ENCODE measurements around the gene GOLGA6L7.
A peak's percentile ranks its signal among the peaks of the same experiment; 100 is the strongest.
"Not testable (repeated sequence)": the region's sequence is repeated elsewhere in the genome, so short reads cannot be mapped to it uniquely, and the experiment has no call there.

Gene GOLGA6L7, protein sequence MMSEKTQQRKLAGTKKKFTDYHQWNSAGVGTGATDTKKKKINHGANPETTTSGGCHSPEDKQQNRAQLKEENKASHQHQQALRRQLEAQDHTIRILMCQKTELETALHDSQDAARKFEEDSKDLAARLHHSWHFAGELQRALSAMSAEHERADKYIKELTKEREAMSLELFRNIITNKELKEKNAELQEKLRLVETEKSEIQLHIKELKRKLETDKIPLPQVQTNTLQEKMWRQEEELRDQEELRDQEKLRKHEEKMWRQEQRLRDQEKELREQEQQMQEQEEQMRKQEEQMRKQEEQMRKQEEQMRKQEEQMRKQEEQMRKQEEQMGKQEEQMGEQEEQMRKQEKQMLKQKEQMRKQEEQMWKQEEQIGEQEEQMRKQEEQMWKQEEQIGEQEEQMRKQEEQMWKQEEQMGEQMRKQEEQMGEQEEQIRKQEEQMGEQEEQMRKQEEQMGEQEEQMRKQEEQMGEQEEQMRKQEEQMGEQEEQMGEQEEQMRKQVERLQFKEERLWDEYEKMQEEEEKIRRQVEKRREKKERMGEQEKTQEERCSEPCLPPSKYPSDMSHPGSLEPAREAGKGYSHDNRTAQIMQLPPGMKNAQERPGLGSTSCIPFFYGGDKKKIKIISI

DNA sequence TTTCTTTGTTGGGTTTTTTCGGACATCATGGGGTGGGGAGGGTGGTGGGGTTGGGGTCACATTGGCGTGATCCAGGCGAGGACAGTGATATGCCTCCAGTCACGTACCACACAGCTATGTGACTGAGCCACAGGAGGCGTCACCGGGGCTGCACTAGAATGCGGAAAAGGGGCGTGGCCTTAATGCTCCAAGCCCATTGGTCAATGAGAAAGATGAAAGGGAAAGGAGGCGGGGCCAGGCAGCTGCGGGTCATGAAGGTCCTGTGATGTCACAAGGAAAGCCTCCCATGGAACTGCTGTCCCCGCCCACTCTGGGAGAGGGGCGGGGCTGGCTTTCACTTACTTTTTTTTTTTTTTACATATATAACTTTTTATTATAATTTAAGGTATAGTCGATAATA is at the start of gene GOLGA6L7:
Gene GOLGA6L7 (minus strand): TSS at position 124 of the 400 bp plus-strand sequence. CDS start 95 bp downstream, at position 29.
- peak; percentile 46 for DNase-seq

DNA sequence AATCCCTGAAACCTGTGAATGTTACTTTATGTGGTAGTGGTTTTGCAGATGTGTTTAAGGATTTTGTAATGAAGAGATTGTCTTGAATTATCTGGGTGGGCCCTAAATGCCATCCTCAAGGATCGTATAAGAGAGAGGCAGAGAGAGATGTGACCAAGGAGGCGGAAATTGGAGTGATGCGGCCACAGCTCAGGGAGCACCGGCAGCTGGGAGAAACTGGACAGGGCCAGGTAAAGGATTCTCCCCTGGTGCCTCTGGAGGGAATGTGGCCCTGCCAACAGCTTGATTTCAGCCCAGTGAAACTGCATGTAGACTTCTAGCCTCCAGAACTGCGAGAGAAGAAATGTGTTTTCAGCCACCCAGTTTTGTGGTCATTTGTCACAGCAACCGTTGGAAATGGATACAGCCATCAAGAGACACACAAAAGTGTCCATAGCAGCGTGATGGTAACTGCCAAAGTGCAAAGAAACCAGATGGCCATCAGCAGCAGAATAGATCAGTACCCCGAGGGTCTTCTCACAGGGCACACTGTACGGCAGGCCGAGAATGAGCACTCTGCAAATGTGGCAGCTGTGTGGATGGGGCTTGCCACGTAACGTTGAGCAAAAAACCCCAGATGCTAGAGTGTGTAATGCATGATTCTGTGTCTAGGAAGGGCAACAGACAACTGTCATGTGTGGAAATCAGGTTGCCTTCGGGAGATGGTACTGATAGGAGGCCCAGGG is 49.6 kb upstream of the GOLGA6L7 start:
- DNase-seq = no peak

DNA sequence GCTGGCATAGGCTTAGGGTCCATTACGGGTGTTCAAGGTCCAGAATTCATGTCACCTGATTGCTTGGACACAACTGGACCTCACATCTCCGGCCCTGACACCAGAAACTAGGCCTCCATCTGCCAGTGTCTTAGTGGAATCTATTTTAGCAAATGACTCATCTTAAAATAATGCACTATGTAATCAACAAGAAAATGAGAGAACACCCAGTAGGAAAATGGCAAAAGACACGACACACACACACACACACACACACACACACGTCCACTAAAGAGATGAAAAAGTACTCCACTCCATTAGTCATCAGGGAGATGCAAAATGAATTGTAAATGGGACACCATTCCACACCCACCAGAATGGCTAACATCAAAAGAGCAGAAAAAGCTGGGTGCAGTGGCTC is 48.5 kb upstream of the GOLGA6L7 start:
- no peak for DNase-seq

DNA sequence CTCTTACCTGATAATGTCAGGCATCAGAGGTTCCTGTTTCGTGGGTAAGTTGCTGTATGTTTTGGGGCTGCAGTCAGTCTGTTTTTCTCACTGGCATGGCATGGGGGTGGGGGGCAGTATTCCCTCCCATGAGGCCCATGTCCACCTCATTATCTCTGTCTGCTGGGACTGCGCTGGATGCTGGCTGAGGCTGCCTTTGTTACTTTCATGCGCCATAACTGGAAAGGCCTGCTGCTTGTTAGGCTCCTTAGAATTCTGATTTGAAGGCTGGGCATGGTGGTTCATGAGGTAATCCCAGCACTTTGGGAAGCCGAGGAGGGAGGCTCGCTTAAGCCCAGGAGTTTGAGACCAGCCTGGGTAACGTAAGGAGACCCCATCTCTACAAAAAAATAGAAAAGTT is 47.1 kb upstream of the GOLGA6L7 start:
- DNase-seq = no peak

DNA sequence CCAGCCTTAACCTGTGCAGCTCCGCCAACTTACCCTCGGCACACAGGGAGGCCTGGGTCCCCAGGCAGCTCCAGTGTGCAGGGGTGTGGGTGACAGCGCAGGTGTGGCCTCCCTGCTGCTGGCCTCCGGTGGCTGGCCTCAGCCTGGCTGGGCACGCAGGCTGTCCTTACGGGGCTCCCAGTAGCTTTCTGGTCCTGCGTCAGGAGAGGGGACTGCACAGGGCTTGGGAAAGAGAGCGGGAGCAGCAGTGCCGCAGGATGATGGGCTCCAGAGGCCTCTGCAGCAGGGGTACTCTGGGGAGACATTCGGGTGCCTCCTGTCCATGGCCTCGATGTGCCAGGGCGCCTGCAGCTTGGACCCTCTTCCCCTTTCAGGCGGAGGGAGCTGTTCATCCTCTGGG is 46.7 kb upstream of the GOLGA6L7 start:
- no peak for DNase-seq

DNA sequence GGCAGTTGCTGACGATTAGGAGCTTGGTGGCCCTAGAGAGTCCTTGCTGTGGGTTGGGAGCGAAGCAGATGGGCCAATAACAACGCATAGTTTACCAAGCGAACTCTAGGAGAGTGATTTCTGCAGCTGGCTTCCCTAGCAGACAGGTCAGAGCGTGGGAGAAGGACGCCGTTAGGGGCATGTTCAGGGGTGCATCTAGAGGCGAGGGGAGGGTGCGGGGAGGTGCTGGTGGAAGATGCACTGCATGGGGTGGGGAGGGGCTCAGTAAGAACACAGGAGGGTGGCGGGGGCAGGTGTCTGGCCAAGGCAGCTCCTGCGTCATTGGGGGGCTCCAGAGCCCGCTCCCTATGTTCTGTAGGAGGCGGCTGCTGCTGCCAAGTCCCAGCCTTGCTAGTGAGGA is 46.2 kb upstream of the GOLGA6L7 start:
- no peak for DNase-seq

DNA sequence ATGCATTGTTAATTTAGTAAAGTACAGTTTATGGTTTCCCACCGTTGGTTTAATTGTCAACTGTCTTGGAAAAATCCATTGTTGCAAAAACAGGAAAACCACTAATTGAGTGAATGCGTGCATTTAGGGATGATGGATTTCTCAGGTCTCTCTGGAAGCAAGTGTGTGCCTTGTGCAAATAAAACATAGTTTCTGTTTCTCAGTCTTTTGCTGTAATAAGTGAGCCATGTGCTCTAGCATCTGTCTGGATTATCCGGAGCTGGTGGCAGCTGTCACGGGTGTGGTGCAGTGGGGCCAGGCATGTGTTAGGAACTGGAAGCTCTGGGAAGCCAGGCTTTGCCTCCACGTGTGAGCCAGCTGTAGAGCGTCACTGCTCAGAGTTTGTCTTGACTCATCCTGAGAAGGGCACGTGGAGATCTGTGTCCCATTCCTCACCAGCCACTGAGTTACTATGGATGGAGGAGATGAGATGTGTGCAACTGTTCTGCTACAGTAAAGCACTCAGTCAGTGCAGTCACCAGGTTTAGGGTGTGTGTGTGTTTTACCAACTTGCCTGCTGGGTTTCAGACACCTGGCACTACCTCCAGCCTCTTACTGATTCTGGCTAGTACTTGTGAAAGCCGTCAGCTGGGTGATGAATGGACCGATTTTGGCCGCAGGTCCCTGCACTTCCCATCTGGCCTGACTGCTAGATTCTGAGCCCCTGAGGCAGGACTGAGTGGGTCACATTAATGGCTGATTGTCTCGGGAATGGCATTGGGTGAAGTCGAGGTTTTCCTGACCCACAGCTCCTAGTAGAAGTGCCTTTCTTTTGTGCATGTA is 44.6 kb upstream of the GOLGA6L7 start:
- DNase-seq = no peak

DNA sequence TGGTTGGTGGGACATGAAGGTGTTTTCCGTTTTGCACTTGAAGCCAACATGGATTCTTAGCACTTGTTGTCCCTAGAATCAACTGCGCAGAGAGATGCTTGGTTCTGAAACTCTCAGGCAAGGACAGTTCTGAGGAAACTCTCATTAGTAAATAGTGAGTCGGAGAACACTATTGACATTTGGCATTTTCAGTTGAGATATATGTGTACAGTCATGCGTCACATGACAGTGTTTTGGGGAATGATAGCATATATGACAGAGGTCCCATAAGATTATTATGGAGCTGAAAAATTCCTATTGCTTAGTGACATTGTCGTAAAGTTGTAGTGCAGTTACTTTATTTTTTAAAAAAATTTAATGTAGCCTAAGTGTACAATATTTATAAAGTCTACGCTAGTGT is 43.1 kb upstream of the GOLGA6L7 start:
- DNase-seq = no peak

DNA sequence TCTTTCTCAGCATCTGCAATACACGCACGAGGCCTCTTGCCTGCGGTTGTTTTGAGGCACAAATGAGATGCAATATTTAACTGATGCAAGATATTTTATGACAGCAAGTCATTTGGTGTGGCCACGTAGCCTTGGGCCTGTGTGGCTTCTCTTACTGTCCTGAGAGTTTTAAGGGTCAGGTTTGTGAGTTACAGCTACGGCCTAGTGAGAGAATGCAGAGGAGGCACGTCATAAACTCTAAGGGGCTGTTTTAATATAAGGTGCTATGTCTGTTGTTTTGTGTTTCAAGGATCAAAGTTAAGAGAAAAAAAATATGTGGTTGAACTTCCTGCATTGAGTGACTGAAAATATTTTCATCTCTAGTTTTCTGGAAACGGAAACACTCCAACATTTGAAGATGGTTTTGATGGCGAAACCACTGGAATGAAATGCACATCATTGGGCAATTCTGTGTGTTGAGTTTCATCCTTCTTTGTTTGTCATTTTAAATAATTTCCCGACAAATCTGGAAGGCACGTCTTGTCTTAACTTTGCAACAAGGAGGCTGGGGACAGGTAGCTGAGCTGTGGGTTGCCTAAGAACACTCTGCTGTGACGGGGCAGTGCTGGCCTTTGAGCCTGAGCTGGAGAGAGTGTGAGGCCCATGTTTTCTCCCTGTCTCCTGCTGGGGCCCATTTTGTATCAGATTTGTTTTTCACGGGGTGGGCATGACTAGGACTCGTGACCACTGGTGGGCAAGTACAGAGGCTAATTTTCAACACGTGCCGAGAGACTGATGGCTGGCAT is 42.5 kb upstream of the GOLGA6L7 start:
- no peak for DNase-seq

DNA sequence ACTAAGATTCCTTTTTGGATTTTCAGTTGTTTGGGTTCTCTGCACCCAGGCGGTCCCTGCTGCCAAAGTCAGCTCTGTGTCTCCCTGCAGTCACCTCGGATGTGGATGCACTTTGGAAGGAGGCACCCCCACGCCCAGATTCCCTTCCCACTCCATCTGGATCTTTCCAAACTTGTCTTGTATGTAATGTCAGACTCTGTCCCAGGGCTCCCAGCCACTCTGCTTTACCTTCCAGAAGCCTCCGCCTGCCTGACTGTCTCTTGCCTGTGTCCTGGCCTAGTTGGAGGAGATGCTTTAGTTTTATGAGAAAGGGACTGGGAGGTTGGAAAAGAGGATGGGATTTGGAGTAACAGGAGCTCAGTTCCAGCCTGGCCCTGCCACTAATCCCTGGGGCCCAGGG is 41.8 kb upstream of the GOLGA6L7 start:
- DNase-seq = not testable (repeated sequence)

DNA sequence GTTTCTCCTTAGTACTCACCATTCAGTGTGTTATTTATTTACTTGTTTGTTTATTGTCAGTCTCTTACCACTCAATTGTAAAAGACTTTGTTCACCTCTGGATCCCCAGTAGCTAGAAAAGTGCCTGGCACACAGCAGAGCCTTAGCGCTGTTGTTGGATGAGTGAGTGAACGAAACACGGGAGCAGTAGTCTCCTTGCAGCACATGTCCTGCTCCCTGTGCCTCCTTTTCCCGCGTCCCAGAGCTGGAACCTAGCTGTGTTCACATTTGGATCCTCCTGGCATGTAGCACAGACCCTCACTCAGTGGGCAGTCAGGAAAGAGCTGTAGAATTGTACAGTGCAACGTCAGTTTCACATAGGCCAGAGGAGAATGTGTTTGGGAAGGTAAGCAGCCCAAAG is 41.4 kb upstream of the GOLGA6L7 start:
- DNase-seq = not testable (repeated sequence)

DNA sequence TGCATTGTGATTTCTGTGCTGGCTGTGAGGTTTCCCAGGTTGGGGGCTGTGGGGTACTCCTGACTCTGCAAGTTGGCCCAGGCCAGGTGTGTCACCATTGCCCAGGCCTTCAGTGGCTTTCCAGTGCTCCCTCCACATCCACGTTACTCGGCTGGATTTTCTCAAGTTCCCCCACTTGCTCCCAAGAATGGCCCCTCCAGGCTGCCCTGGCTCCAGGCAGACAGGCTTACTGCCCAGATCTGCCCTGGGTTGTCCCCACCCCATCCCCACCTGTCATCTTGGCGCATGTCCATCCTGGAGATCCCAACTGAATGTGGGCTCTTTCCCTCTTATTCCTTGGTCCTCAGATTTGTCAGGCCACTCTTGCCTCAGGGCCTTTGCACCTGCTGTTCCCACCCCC is 40.9 kb upstream of the GOLGA6L7 start:
- DNase-seq = no peak

DNA sequence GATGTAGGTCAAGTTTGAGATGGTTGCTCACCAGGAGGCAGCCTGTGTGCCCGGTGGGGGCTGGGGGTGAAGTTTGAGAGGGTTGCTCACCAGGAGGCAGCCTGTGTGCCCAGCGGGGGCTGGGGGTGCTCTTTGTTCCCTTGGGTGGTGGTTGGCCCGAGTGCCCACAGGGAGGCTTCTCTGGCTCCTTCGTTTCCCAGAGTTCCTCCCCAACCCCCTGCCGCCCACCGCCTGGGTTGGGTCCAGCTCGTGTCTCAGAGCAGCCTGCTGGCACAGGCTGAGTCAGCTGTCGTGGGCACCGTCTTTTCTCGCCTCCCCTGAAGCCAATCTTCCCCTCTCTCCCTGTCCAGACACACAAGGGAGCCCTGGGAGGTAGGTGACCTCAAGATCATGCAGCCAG is 40.5 kb upstream of the GOLGA6L7 start:
- DNase-seq = no peak

DNA sequence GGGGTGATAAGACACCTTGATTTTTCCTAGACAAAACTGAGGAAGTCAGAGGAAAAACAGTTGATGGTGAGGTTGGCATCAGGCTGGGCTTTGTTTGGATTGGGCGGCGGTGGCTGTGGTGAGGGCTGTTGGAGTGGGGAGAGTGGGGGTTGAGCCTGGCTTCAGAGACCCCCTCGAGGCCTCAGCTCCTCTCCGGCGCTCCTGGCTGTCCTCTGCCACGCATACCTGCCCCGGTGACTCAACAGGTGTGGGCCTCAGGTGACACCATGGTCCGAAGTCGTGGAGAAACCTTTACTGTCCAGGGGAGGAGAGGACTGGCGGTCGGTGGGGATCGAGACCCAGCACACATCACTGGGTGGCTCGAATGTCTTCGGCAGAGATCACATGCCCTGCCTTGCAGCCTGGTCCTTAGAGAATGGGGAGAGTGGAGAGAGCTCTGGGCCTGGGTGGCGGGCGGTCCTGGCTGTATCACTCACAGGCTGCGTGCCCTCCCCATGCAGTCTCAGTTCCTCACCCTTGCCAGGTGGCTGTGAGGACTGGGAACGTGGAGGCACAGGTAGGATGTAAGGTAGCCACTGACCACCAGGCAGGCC is 40.0 kb upstream of the GOLGA6L7 start:
- DNase-seq = no peak

DNA sequence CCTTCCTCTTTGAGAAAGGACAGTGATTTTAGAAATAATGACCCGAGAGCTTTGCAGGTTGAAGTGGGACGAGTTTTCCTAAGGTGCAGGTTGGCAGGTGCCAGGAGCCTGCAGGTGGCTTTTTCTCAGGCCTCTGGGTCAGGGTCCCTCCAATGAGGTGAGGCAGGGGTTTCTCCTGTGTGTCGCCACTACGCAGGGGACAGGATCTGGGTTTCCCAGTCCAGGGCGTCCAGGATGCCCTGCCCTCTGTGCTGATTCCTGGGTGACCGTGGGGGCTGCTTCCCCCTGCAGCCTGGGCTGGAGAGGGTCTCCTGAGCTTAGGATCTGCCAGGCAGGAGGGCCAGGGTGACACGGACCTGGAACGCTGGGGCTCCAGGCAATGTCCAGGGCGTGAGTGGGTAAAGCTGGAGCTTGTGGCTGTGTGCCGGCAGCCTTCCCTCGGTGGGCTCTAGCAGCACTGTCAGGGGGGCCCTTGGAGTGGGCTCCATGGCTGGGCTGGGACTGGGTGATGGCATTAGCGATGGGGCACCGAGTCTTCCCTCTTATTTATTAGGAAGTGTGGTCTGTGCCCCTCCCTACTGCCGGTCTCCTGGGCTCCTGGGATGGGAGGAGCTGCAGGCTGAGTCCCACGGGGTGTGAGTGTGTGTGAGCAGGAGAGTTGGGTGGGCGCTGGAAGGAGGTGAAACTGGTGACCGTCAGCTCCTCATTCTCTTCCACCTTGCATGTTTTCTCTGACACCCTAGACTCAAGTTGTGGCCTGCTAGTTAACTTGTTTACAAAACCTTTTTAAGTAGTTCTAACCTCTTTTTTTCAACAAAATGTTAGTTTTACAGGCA is 39.1 kb upstream of the GOLGA6L7 start:
- DNase-seq = no peak

DNA sequence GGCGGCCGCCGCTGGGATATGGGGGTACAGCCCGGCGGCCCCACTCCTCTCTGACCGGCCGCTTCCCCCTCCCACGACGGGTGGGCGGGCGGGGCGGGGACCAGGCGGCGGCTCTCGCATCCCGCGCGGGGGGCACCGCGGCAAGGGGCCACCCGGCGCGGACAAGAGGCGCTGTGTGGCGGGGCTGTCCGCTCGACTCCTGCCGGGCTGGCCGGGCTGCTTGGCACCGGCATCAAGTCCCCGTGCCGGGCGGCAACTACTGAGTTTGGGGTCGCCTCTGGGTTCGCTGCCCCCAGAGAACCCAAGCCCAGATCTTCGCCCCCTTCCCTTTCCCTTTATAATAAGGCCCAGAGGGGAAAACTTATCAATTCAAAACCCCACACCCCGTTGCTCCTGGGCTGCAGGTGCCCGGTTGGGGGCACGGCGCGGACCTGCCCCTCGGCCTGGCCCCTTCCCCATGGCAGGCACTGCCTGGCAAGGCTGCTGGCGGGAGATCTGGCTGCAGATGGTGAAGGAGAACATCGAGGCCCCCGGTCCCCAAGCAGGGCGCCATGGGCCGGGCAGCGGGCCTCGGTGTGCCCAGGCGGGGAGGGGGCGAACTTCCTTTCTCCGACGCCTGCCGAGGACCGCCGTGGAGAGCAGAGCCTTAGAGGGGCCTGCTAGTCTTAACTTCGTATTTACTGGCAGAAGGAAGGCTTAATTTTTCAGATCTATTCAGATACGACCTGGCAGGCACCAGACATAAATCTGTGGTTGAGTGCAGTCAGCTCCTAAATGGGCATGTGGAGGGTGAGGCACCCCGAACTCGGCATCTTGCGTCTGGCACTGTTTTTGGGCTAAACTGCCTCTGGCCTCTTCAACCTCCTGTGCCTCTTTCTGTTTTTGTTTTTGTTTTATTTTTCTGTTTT is 38.2 kb upstream of the GOLGA6L7 start:
- no peak for DNase-seq

DNA sequence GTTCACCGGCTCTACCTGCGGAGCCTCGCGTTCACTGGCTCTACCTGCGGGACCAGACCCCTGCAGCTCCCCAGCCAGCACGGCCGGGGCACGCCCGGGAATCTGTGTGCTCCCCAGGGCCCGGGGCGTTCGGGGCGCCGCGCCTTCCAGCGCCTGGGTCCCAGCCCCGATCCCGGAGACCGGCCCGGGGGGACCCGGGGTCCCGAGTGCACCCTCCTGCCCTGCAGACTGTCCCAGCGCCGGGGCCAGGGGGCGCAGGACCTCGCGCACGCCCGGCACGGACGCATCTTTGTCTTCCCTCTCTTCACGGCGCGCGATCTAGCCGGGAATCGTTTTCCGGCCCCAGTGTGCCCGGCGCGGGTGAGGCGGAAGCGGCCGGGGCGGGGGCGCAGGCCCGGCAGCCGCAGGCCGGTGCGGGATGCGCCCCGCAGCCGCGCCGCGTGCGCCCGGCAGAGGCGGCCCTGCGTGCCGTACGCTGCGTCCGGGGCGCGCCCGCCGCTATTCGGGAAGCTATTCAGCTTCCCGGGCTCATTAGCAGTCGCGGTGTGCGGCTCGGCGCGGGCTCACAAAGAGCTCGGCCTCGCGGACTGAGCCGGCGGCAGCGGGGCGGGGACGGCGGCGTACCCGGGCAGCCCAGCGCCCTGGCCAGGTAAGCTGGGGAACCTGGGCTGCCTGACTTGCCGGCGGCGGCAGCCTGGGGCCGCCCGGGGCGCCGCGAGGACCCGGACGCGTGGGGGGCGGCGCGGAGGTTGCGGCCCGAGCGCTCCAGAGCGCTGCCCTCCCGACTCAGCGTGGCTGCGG is 37.4 kb upstream of the GOLGA6L7 start, which contains the start of gene APBA2:
Gene APBA2 (plus strand): TSS at position 345 of the 801 bp plus-strand sequence. CDS start 167,911 bp downstream, outside the sequence.
- DNase-seq = peak; percentile 35

DNA sequence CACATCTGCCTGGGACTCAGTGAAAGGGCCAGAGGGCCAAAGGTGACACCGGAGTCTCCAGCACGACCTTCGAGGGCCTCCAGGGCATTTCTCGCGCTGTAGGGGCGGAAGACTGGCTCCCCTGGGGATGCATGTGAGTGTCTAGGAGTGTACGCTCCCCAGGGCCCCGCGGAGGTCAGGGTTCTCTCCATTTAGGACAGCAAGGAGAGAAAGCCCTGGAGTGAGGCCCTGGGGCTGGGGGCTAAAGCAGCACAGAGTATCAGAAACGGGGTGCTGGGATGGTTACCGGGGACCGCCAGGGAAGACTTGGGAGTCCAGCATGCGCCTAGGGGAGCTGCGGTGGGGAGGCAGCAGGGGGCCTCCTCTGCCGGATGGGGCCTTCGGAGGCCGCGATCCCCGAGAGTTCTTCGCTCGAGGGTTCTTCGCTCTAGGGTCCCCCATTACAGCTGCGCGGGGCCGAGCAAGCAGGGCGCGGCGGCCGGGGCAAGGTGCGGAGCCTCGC is 36.7 kb upstream of the GOLGA6L7 start:
- no peak for DNase-seq
